Suppressor macrophage (primary cell): ENCODE measurements around the gene GTF2A1.

Source experiments
- DNase-seq, 4 experiments: peaks; one replicate each; pipeline ENCODE4 v3.0.0-alpha.2; 2020 to 2022

Gene GTF2A1

DNA sequence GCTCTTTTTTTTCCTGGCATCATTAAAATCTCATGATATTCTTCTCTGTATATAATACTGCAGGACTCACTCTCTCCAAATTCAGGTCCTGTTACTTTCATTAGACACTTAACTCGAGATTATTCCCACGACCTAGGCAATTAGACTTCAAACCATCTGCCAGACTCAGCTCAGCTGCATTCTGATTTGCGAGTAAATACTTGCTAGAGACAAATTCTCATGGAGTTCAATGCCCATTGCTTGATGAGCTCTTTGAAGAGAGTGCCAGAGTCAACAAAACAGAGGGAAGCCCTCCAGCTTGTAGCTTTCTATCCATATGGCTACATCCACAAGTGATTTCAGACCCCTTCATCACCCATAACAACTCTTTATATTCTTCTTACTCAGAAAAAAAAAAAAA lies 88.3 kb downstream of the GTF2A1 start:
- no peak for DNase-seq

DNA sequence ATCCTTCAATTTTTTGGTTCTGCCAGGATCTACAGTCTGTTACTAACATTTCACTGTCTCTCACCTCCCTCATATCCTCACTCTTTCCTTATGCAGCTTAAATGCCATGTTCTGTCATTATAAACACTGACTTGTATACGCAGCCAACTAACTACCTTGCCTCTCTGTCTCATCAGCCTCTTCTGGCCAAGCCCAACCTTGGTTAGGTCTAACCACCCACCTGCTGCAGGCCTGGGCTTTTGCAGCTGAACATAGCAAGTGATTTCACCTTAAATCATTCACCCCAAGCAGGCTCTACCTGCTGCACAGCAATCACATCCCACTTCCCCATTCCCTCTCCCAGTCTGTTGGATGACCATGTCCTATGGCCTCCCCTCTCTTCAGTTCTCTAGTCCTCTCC lies 91.5 kb downstream of the GTF2A1 start:
- DNase-seq = no peak

DNA sequence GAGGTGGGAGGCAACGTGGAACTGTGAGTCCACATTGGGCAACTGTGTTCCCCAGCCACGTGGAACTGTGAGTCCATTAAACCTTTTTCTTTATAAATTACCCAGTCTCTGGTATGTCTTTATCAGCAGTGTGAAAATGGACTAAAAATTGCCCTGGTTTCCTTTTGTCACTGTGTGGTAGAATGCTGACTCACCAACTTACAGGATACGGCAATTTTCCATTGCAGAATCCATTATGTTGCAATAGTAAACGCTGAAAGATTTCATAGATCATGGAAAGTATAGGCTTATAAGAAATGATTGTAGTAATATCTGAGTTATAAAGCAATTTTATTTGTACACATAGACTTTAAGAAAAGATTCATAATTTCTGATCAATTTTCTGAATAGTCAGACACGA lies 93.0 kb downstream of the GTF2A1 start:
- DNase-seq = peak; percentile 32 to 75 (median 56)

- no peak for DNase-seq
Observed at GRCh38 chr14:81125536-81125935, 95.2 kb downstream of the GTF2A1 start.
